HEK293T (cell line): Measurements from ENCODE around the gene PHACTR3.

Experiments
- CTCF ChIA-PET: fragments of 350-600 bp; formaldehyde crosslinking; extraction: SDS; loops from one replicate; lab custom pipeline; 2021; ENCODE audit warnings: antibody characterized with exemption, inconsistent platforms; lab: Yijun Ruan, JAX
- POLR2A ChIA-PET: fragments of 350-600 bp; formaldehyde crosslinking; extraction: SDS; loops from one replicate; lab custom pipeline; 2020; ENCODE audit warnings: antibody characterized with exemption, inconsistent platforms; lab: Yijun Ruan, JAX
- DNase-seq: peaks from one replicate; pipeline ENCODE4 v3.0.0; 2012; ENCODE audit warnings: mixed read lengths; ENCODE audit errors: extremely low spot score
- ARNT ChIP-seq: fragments of 450-650 bp; IDR thresholded peaks from 2 replicates; pipeline ENCODE4 v1.6.1; 2017; ENCODE audit warnings: mild to moderate bottlenecking
- BHLHE40 ChIP-seq: fragments of 450-650 bp; IDR thresholded peaks from 2 replicates; pipeline ENCODE4 v1.6.1; 2016; ENCODE audit warnings: mild to moderate bottlenecking, moderate library complexity, borderline replicate concordance
- CTBP1 ChIP-seq: fragments of 450-650 bp; IDR thresholded peaks from 2 replicates; pipeline ENCODE4 v1.6.1; 2016; ENCODE audit warnings: borderline replicate concordance
- ELF4 ChIP-seq: fragments of 450-650 bp; IDR thresholded peaks from 2 replicates; pipeline ENCODE4 v1.6.1; 2017; ENCODE audit warnings: antibody characterized with exemption
- FOXA1 ChIP-seq: fragments of 450-650 bp; IDR thresholded peaks from 2 replicates; pipeline ENCODE4 v1.6.1; 2016; ENCODE audit warnings: mild to moderate bottlenecking
- FOXK2 ChIP-seq: fragments of 450-650 bp; IDR thresholded peaks from 2 replicates; pipeline ENCODE4 v1.6.1; 2016; ENCODE audit warnings: mild to moderate bottlenecking
- FOXM1 ChIP-seq: fragments of 450-650 bp; IDR thresholded peaks from 2 replicates; pipeline ENCODE4 v1.6.1; 2017; ENCODE audit warnings: mild to moderate bottlenecking, borderline replicate concordance
- HDGF ChIP-seq: fragments of 450-650 bp; IDR thresholded peaks from 2 replicates; pipeline ENCODE4 v1.6.1; 2017; ENCODE audit warnings: antibody characterized with exemption, borderline replicate concordance
- L3MBTL2 ChIP-seq: fragments of 450-650 bp; conservative IDR thresholded peaks from 2 replicates; pipeline ENCODE4 v1.6.1; 2016; ENCODE audit warnings: mild to moderate bottlenecking
- LEF1 ChIP-seq: fragments of 450-650 bp; IDR thresholded peaks from 2 replicates; pipeline ENCODE4 v1.6.1; 2017; ENCODE audit warnings: mild to moderate bottlenecking, borderline replicate concordance
- NFRKB ChIP-seq: fragments of 450-650 bp; IDR thresholded peaks from 2 replicates; pipeline ENCODE4 v1.6.1; 2016; ENCODE audit warnings: mild to moderate bottlenecking, moderate library complexity
- PKNOX1 ChIP-seq: fragments of 450-650 bp; IDR thresholded peaks from 2 replicates; pipeline ENCODE4 v1.6.1; 2016
- SP1 ChIP-seq: fragments of 450-650 bp; IDR thresholded peaks from 2 replicates; pipeline ENCODE4 v1.6.1; 2017
- SUZ12 ChIP-seq: fragments of 450-650 bp; IDR thresholded peaks from 2 replicates; pipeline ENCODE4 v1.6.1; 2016; ENCODE audit warnings: mild to moderate bottlenecking
- TARDBP ChIP-seq: fragments of 450-650 bp; IDR thresholded peaks from 2 replicates; pipeline ENCODE4 v1.6.1; 2016
- ZNF384 ChIP-seq: fragments of 450-650 bp; IDR thresholded peaks from 2 replicates; pipeline ENCODE4 v1.6.1; 2016

Gene PHACTR3

GRCh38 chr20:59633656-59634251, 29.4 kb downstream of the PHACTR3 start:
- ChIA-PET CTCF (no interaction called here), POLR2A (no interaction called here)
- TF ChIP-seq LEF1 (no peak), FOXA1 (no peak), SUZ12 (no peak), ARNT (no peak)
- no peak for DNase-seq

- DNase-seq, result no peak
- TF ChIP-seq ELF4 (no peak), BHLHE40 (no peak), NFRKB (no peak), FOXM1 (no peak), FOXK2 (no peak), TARDBP (no peak), L3MBTL2 (no peak), FOXA1 (no peak), ARNT (no peak), SUZ12 (no peak), CTBP1 (no peak), ZNF384 (no peak), PKNOX1 (no peak)
- POLR2A ChIA-PET, result no interaction called here
- CTCF ChIA-PET, result no interaction called here
Measured at GRCh38 chr20:59634435-59635005, 30.2 kb downstream of the PHACTR3 start.

GRCh38 chr20:59636766-59637370, 32.5 kb downstream of the PHACTR3 start:
- ChIA-PET POLR2A (no interaction called here), CTCF (no interaction called here)
- no peak for DNase-seq
- TF ChIP-seq ZNF384, result no peak
- no peak for TF ChIP-seq SP1
- TF ChIP-seq PKNOX1, result no peak
- no peak for TF ChIP-seq FOXK2
- TF ChIP-seq SUZ12, result no peak
- TF ChIP-seq CTBP1, result no peak
- no peak for TF ChIP-seq TARDBP
- no peak for TF ChIP-seq HDGF
- TF ChIP-seq LEF1, result no peak
- no peak for TF ChIP-seq BHLHE40
- TF ChIP-seq NFRKB, result no peak
- TF ChIP-seq ELF4, result no peak
- TF ChIP-seq FOXM1, result no peak
- TF ChIP-seq L3MBTL2, result no peak
- no peak for TF ChIP-seq FOXA1

- CTCF ChIA-PET, result no interaction called here
- POLR2A ChIA-PET, result no interaction called here
- TF ChIP-seq SP1 (no peak), BHLHE40 (no peak), L3MBTL2 (no peak), NFRKB (no peak), SUZ12 (no peak), ELF4 (no peak), HDGF (no peak), FOXA1 (no peak), FOXM1 (no peak), FOXK2 (no peak), TARDBP (no peak), ZNF384 (no peak), PKNOX1 (no peak), LEF1 (no peak), ARNT (no peak), CTBP1 (no peak)
- no peak for DNase-seq
Measured at GRCh38 chr20:59640267-59640666, 35.9 kb downstream of the PHACTR3 start.

GRCh38 chr20:59643615-59644061, 39.3 kb downstream of the PHACTR3 start:
- DNase-seq, result no peak
- ChIA-PET CTCF (no interaction called here), POLR2A (no interaction called here)
- TF ChIP-seq FOXA1 (no peak), FOXK2 (no peak), NFRKB (no peak), LEF1 (no peak), FOXM1 (no peak), SP1 (no peak), TARDBP (no peak), ARNT (no peak), SUZ12 (no peak), HDGF (no peak), L3MBTL2 (no peak)
